Epithelial cell of proximal tubule (primary cell): Measurements from ENCODE around the gene SEC24C. TPM values are rescaled to one million over a fixed set of nuclear protein-coding genes. Genes with fewer than 3 reads are reported as not detected.
"Not testable (repeated sequence)": the region's sequence is repeated elsewhere in the genome, so short reads cannot be mapped to it uniquely, and the experiment has no call there.

ENCODE experiments used
- DNase-seq: peaks from one replicate; pipeline ENCODE4 v3.0.0-alpha.2; 2011; ENCODE audit warnings: low read depth
- H3K4me3 ChIP-seq: 2 replicates; pipeline ENCODE4 v1.5.1; 2011; ENCODE audit warnings: low read depth, mild to moderate bottlenecking, low read length
- CTCF ChIP-seq: conservative IDR thresholded peaks from 2 replicates; pipeline ENCODE4 v1.5.1; 2012; ENCODE audit warnings: low read depth, mild to moderate bottlenecking, low read length
- total RNA-seq: library from RNA; depleted of rRNA; stranded (reverse); fragments of >200 nt; gene quantifications from 2 replicates; pipeline ENCODE4 v1.2.3, GENCODE V29; 2015

SEC24C gene
- total RNA-seq: 54.3 and 66.1 TPM in 2 replicates

GRCh38 chr10:73743905-73744663 is at the start of gene SEC24C:
Gene SEC24C, plus strand, starts transcription at chr10:73744372. Its CDS starts 2,461 bp downstream, at chr10:73746833.
- TF ChIP-seq CTCF: peak; percentile 10
- peak; percentile 64 for DNase-seq
- peak within 1 kb of the TSS; percentile 71 for H3K4me3 ChIP-seq

GRCh38 chr10:73695302-73695701 is 48.9 kb upstream of the SEC24C start:
- DNase-seq, H3K4me3 ChIP-seq: not testable (repeated sequence)

- DNase-seq, H3K4me3 ChIP-seq: not testable (repeated sequence)
These were observed 46.5 kb upstream of the SEC24C start, which contains the start of gene AGAP5 for GRCh38 chr10:73697675-73698159. Gene AGAP5, minus strand, starts transcription at chr10:73698109. Its CDS starts 354 bp downstream, at chr10:73697755.

GRCh38 chr10:73698819-73699218 is 45.4 kb upstream of the SEC24C start:
- DNase-seq, H3K4me3 ChIP-seq: not testable (repeated sequence)

- not testable (repeated sequence) for DNase-seq, H3K4me3 ChIP-seq
These were observed 40.2 kb upstream of the SEC24C start for GRCh38 chr10:73703924-73704323.

- not testable (repeated sequence) for H3K4me3 ChIP-seq, DNase-seq
These were observed 38.6 kb upstream of the SEC24C start for GRCh38 chr10:73705506-73706072.

GRCh38 chr10:73706488-73706887 is 37.7 kb upstream of the SEC24C start:
- not testable (repeated sequence) for DNase-seq

GRCh38 chr10:73707628-73708027 is 36.5 kb upstream of the SEC24C start:
- H3K4me3 ChIP-seq, DNase-seq: not testable (repeated sequence)

More at GRCh38 chr10:73706488-73706887, 37.7 kb upstream of the SEC24C start:
- not testable (repeated sequence) for H3K4me3 ChIP-seq

- DNase-seq, H3K4me3 ChIP-seq: not testable (repeated sequence)
These were observed 36.0 kb upstream of the SEC24C start for GRCh38 chr10:73708122-73708521.

- not testable (repeated sequence) for H3K4me3 ChIP-seq, DNase-seq
These were observed 32.5 kb upstream of the SEC24C start for GRCh38 chr10:73711683-73712082.

GRCh38 chr10:73713912-73714311 is 30.3 kb upstream of the SEC24C start:
- not testable (repeated sequence) for DNase-seq, H3K4me3 ChIP-seq

- H3K4me3 ChIP-seq, DNase-seq: not testable (repeated sequence)
These were observed 29.7 kb upstream of the SEC24C start for GRCh38 chr10:73714483-73714882.

- not testable (repeated sequence) for H3K4me3 ChIP-seq, DNase-seq
These were observed 28.7 kb upstream of the SEC24C start for GRCh38 chr10:73715179-73716156.
